NCI-H748 (cell line): ENCODE data around the gene DIO3.
"Not testable (repeated sequence)": the region's sequence is repeated elsewhere in the genome, so short reads cannot be mapped to it uniquely, and the experiment has no call there.

Source experiments
- DNase-seq: peaks from one replicate; lab custom pipeline; 2025; ENCODE audit not compliant: unreplicated experiment; lab: John Stamatoyannopoulos, UW

The DIO3 gene

DNA sequence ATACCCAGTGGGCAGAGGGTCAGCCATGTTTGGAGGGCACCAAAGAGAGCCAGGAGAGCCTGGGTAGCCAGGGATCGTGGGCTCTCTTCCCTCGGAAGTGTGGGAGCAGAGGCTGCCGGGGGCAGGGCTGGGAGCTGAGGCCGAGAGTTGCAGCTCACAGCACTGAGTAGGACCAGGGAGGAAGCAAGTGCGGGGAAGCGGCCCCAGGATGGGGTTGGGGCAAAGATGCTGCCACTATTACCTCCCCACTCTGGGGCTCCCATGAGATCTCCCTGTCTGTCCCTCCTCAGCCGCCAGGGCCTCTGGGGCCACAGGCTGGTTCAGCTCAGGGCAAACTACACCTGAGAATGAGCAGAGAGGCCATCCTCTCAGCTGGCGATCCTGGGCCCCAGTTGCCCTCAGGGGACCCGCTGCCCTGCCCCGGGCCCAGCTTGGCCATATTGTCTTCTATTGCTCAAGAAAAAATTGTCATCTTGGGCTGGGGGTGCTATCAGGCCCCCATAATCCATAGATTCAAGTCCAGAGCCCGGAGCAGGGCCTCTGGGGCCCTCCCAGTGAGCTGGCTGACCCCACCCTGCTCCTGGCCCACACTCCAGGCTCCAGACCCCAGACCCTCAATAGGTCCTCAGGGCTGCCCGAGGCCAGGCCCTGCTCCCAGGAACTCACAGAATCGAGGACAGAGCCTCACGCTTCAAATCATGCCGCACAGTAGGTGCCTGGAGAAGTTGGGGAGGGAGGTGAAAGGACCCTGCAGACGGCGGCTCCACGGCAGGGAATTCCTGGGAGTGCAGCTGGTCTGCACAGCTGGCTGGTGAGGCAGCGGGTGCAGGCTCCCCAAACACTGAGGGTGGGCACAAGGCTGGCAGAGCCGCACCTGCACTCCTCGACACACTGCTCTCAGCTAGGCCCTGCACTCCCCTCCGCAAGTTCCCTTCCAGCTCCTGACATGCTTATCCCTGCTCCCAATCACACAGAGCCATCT, 20.5 kb upstream of the DIO3 start:
- DNase-seq: no peak

DNA sequence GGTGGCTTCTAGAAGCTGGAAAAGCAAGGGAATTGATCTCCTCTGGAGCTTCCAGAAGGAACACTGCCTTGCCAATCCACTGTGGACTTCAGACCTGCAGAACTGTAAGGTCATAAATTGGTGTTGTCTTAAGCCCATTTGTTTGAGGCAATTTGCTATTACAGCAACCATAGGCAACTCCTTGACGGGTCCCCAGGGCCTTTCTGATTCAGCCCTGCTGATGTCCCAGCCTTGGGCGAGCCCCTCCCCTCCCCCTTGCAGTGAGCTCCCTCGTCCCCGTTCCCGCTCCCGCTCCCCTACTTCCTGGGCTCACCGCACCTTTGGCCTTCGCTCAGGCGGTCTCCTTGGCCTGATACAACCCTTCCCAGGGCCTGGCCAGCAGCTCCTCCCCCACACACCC, 18.9 kb upstream of the DIO3 start:
- DNase-seq: no peak

DNA sequence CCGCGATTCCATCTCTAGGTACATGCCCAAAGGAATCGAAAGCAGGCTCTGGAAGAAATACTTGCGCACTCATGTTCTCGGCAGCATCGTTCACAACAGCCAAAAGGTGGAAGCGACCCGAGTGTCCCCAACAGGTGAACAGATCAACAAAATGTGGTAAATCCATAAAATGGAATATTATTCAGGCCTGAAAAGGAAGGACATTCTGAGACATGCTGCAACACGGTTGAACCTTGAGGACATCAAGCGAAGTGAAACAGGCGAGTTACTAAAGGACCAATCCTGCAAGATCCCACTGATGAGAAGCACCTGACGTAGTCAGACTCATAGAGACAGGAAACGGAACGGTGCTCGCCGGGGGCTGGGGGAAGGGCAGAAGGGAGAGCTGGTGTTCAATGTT, 17.5 kb upstream of the DIO3 start:
- DNase-seq: no peak

DNA sequence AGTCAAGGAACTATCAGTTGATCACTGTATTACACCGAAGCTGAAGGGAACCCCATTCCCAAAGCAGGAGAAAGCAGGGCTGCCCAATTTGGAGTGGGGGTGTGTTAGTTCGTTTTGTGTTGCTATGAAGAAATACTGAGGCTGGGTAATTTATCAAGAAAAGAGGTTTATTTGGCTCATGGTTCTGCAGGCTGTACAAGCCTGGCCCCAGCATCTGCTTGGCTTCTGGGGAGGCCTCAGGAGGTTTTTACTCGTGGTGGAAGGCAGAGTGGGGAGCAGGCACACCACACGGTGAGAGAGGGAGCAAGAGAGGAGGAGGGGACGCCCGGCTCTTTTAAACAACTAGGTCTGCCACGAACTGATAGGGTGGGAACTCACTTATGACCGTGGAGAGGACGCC, 16.7 kb upstream of the DIO3 start:
- no peak for DNase-seq

DNA sequence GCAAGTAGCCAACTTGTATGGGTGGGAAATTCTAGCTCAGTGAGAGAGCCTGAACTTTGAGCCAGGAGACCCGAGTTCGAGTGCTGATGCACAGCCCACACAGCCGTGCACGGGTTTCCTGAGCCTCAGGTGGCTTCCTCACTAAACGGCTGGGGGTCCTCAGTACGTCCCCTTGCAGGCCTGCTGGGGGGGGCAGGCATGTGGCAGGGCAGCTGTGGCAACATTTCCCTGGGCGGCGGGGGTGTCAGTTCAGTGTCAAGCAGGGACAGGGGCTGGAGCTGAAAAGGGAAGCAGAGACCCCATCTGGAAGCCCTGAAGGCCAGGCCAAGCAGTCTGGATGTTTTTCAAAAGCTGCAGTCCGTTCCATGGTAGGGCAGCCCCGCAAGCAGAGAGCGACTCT, 14.6 kb upstream of the DIO3 start:
- DNase-seq: no peak

DNA sequence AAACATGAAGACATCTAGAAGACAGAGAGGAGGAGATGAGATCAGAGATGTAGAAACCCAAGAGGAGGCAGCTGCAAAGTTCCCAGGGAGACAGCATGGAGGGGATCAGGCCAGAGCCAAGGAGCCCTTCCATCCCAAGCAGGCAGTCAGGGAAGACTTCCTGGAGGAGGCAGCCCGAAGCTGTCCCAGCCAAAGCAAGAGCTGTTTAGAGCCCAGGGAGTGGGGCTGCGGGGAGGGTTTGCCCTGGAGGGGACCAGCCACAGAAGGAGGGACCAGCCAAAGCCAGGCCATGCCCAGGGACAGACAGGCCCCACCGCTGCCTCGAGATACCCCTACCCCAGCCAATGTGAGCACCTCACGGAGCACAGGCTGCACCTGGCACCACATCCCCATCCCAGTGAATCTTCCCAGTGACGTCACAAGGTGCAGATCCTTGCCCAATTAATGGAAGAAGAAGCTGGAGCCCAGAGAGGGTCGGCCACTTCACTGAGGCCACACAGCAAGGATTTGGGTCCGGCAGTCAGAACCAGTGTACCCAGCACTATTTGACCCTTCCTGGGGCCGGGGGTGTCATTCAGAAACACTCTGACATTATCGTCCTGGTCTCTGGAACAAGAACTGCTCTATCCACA, 14.1 kb upstream of the DIO3 start:
- DNase-seq: no peak

DNA sequence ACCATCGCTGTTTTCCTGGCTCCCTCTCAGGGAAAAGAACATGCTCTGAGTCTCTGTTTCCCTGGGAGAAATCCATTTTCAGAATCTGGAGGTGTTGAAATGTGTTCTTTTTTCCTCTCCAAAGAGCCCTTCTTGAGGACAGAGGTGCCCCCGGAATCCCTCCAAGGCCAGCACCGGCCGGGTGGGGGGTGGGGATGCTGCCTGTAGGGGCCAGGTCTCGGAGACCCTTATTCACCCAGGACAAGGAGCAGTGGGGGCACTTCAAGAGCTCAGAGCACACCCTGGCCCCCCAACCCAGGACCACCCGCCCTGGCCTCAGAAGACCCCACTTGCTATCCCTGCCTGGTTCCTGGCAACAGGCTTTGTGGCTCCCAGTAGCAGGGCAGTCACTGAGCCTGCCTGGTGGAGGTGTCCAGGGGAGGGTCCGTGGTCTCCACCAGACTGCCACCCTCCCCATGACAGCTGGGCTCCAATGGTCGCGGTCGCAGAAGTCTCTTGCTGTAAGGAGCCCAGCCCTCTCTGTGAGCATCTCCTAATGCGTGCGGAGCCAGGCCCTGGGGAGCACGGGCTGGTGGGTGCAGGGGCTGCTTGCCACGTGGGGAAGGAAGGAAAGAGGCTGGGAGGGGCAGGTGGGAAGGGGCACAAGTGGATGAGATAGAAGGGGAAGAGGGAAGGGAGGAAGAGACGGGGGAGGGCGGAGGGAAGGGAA, 13.2 kb upstream of the DIO3 start:
- DNase-seq: no peak

DNA sequence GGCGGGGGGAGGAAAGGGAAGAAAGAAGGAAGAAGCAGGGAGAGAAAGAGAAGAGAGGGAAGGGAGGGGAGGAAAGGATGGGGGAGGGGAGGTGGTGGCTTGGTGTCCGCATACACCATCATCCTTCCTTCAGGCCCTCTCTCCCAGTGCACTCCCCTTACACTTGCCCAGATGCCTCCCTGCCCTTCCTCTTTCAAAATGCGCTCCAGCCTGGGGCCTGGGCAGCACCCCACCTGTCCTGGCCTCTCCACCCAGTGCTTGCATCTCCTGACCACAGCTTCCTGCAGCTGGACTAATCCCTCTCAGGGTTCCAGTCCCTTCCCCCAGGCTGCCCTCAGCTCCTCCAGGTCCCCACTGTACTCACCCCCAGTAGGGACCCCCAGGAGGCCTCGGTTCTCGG, 12.6 kb upstream of the DIO3 start:
- DNase-seq: no peak

DNA sequence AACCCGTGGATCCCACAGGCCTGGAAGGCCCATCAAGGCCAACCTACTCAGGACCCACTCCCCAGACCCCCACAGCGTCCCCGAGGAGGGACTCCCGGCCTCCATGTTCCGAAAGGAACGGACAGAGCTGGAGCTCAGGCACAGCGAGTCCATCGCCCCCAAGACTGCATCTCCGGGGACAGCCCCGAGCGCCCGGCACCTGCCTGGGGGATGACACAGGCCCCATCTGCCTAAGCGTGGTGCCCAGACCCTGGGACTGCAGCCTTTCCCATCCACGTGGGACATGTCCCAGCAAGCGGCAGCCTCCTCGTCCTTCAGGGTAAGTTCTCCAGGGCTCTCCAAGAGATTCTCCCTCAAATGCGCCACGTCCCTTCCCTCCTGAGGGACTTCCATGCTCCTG, 12.1 kb upstream of the DIO3 start:
- DNase-seq: no peak

DNA sequence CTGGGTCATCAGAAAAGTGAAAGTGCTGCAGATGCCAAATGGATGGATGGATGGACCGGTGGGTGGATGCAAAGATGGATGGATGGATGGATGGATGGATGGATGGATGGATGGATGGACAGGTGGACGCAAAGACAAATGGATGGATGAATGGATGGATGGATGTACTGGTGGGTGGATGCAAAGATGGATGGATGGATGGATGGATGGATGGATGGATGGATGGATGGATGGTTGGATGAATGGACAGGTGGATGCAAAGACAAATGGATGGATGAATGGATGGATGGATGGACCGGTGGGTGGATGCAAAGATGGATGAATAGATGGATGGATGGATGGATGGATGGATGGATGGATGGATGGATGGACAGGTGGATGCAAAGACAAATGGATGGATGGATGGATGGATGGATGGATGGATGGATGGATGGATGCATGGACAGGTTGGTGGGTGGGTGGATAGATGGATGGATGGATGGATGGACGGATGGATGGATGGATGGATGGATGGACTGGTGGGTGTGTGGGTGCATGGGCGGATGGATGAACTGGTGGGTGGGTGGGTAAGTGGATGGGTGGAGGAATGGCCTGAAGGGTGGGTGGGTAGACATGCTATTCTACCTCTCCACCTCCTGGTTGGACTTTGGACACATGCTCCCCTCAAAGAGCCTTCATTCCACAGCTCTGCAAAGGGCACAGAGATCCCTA, 10.9 kb upstream of the DIO3 start:
- not testable (repeated sequence) for DNase-seq

DNA sequence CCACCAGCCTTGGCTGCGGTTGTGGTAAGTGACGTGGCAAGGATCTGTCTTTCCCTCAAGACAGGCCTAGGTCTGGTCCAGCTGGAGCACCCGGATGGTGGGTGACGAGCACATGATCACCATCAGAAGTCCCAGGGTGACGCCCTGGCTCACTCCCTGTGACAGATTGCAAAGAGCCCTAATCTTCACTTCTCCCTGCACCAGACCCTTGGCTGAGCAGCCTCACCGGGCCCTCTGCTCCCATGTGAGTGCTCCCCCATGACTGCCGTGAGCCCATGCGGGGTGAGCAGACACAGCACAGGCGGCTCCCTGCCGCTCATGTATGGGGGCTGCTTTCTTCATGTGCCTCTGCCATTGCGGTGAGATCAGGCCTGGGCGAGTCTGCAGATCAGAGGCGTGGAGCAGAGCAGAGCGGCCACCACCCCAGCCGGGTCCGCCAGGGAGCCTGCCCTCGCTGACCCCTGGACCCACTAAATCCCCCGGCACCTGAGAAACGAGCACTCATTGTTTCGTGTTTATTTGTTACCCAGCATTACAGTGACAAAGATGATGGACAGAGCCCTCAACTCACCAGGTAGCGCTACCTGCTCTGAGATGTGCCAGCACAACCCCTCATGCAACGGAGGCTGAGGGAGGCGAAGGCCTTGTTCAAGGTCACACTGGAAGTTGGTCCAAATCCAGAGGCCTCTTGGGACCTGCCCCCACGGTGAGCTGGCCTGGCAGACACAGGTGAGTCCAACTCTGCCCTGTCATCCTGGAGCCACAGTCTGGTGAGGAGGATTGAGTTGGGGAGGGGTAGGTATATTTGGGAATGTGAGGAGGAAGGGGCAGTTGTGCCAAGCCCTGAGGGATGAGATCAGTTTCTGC, 9.3 kb upstream of the DIO3 start:
- DNase-seq: no peak

DNA sequence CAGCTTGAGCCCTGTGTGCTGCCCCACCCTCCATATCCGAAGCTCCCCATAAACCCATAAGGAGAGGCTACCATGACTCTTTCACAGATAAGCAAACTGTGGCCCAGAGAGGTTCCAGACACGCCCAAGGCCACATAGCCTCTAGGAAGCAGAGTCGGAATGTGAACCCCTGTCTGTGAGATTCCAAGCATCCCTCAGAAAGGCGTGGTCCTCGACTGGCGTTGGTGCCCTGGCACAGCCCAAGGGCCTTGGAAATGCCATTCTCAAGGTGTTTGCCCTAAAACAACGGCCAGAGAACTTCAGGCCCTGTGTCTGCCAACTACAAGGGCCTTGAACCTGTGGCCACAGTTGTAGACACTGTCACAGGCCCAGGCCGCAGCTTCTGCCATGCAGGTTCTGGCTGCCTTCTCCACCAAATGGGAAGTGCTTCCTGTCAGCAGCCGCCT, 8.5 kb upstream of the DIO3 start:
- DNase-seq: no peak

DNA sequence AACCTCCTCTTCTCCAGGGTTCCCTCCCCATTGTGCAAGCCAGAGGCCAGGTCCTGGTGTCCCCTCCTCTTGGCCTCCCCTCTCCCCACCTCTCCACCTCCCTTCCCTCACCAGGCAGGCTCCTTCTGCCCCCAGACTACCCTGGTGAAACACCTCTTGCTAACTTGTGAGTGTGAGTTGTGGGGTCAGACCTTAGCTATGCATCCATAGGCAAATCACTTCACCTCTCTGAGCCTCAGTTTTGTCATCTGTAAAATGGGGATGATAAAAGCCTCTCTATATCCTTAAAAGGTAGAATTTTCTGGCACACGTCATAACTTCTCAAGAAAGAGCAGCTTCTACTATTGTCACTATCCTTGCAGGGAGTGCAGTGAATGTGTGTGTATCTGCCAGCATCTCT, 7.9 kb upstream of the DIO3 start:
- DNase-seq: no peak

DNA sequence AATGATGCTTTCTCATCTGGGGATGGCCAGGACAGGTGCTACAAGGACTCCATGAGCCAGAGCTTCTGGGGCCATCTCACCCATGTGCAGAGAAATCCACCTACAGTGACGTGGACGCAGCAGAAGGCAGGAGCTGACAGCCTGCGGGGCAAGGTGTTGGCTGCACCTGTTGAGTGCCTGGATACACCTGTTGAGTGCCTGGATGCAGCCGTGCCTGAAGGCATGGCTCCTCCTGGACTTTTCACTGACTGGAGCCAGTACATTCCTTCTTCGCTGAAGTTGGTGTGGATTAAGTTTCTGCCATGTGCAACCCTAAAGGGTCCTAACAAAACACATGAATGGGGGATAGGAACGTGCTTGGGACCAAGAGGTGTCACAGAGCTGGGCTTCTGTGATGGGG, 7.4 kb upstream of the DIO3 start:
- DNase-seq: no peak

DNA sequence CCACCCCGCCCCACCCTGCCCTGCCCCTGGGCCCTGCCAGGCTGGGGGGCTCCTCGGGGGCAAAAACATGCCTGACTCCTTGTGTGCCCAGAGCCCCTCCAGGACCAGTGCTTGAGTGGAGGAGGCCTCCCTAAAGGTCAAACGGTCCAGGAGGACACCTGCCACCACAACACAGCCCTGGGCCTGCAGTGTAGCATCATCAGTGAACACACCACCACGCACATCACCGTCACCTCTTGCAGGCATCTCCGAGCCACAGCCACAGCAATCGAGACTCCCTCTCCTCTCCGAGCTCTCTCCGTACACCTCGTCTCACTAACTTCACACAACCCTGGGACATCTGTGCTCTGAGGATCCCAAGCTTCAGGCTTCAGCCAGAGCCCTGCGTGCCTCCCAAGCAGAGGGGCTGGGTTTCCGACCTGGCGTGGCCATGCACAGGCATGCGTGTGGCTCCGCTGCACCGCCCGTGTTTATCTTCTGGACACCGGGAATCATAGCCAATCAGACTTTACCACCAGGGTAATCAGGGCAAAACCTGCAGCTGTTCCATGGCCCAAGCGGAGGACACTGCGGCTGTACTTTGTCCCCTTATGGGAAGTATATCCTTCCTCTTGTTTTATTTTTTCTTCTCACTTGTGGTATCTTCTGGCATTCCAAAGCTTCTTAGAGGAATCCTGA, 6.2 kb upstream of the DIO3 start:
- DNase-seq: no peak

DNA sequence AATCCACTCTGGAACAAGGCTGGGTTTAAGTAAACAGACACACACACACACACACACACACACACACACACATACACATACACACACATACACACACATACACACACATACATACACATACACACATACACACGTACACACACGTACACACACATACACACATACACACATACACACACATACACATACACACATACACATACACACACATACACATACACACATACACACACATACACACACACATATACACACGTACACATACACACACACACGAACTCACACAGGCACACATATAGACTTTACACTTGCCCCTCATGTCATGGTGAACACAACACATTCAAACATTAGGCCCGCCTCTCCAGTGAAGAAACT, 5.6 kb upstream of the DIO3 start:
- DNase-seq: not testable (repeated sequence)

DNA sequence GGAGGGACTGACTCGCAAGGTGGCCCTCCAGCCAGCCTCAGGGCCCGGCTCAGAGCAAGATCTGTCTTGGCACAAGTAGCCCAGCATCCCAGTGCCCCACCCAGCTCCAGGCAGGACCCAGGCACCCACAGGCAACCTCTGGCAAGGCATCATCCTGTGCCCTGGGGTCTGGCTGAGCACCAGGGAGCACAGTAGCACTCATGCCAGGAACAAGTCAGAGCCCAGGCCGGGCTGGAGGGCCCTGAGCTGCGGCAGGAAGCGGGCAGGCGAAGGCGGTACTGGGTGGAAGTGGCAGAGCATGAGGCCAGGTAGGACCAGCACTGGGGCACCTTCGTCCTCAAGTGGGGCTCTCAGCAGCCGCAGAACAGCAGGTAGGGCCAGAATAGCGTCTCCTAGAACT, 5.2 kb upstream of the DIO3 start:
- DNase-seq: no peak

DNA sequence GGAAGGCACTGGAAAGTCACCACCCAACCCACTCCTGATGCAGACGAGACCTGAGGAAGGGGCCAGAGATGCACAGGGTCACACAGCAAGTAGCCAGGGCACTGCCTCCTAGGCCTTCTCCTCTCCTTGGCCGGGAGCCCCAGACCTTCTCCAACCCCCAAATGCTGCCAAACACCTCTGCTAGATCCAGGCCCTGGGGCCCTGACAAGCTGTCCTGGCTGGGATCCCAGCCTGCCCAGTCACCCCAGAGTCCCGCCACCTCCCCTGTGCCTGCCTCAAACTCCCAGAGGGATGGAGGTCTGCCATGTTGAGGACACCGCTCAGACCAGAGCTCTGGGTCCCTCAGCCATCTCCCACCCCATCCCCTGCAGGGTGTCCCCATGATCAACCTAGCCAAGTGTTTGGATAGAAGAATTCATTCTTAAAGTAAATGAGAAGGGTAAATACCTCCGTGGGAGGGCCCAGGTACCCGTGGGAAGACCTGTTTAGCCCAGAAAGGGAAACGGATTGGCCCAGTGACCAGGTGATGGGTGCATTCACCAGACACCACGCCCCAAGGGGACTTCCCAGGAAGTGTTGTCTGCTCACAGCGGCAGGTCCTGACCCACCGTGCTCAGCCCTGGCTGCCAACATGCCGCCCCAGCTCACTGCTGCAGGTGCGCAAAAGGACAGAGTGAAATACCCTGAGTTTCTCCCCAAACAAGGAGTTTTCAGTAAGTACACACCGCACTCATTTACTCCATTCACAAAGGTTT, 4.6 kb upstream of the DIO3 start:
- DNase-seq: no peak

DNA sequence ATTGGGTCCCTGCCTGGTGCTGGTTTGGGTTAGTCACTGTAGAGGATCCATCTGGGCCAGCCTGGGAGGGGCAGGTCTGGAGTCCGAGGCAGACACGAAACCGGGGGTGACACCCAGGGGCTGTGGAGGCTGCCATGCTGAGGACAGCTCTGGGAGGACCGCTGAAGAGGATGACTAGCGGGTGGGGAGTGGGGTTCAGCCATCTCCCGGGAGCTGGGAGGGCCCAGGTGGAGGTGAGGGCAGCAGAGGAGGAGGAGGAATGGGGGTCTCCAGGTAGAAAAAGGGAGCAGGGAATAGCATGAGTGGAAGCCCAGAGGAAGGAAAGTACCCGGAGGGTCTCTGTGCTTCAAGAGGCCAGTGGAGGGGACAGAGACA, 4.0 kb upstream of the DIO3 start:
- no peak for DNase-seq
